Breast epithelium (tissue), 4 donors: ENCODE data around the gene PUSL1. TPM values are rescaled to one million over a fixed set of nuclear protein-coding genes. Genes with fewer than 3 reads are reported as not detected.

Experiments
- DNase-seq, 2 donors: peaks; one replicate each; pipeline ENCODE4 v3.0.0-alpha.2; 2019; ENCODE audit warnings: low spot score in 2 of 2
- H3K27ac ChIP-seq, 2 donors: fragments of 200-600 bp; sonication (generic) in 1 of 2; one replicate each; pipeline ENCODE4 v1.5.1; 2016 to 2019; ENCODE audit warnings: mild to moderate bottlenecking in 1 of 2
- H3K27me3 ChIP-seq, 2 donors: fragments of 200-600 bp; sonication (generic) in 1 of 2; one replicate each; pipeline versions ENCODE4 v1.5.1 to v1.6.0; 2017 to 2019; ENCODE audit warnings: control low read depth in 1 of 2, mild to moderate bottlenecking in 1 of 2
- H3K36me3 ChIP-seq: fragments of 200-600 bp; one replicate; pipeline ENCODE4 v1.5.1; 2019
- H3K4me1 ChIP-seq, 2 donors: fragments of 200-600 bp; sonication (generic); one replicate each; pipeline ENCODE4 v1.5.1; 2016 to 2019; ENCODE audit warnings: control low read depth in 1 of 2
- H3K4me3 ChIP-seq, 3 donors: fragments of 200-600 bp; sonication (generic); 1 replicate in 2 of 3; 2 replicates in 1 of 3; pipeline ENCODE4 v1.5.1; 2016 to 2019; ENCODE audit warnings: mild to moderate bottlenecking in 3 of 3, moderate library complexity in 2 of 3
- H3K9me3 ChIP-seq, 2 donors: fragments of 200-600 bp; sonication (generic) in 1 of 2; one replicate each; pipeline ENCODE4 v1.5.1; 2016 to 2019; ENCODE audit warnings: control low read depth in 1 of 2
- CTCF ChIP-seq, 3 donors: fragments of 450-650 bp; IDR thresholded peaks; one replicate each; pipeline ENCODE4 v1.5.1; 2016 to 2017; ENCODE audit warnings: antibody characterized with exemption in 3 of 3, mild to moderate bottlenecking in 3 of 3, moderate library complexity in 3 of 3
- POLR2A ChIP-seq: fragments of 450-650 bp; IDR thresholded peaks from one replicate; pipeline ENCODE4 v1.6.1; 2016; ENCODE audit warnings: antibody characterized with exemption, mild to moderate bottlenecking, moderate library complexity
- POLR2AphosphoS5 ChIP-seq, 3 donors: sonication (generic); formaldehyde crosslinking; IDR thresholded peaks; one replicate each; pipeline ENCODE4 v1.6.1; 2017; ENCODE audit warnings: antibody characterized with exemption in 3 of 3
- intact Hi-C: fragments of 100-400 bp; cut with DNase I; formaldehyde crosslinking; loops from one replicate; pipeline ENCODE4 v1.15.1; 2023; ENCODE audit warnings: low total_unique reads
- total RNA-seq, 3 donors: library from RNA; depleted of rRNA; stranded (reverse); fragments of >200 nt; gene quantifications; one replicate each; pipeline ENCODE4 v1.1.0, GENCODE V29; 2016

The PUSL1 gene
- total RNA-seq, 3 donors from 2014 or later, result 16.0 to 27.5 (median 22.0) TPM

GRCh38 chr1:1345384-1345783 is 37.0 kb downstream of the PUSL1 start:
- H3K4me3 ChIP-seq, result no peak overlapping the region
- intact Hi-C loops, result no loop called here
- H3K9me3 ChIP-seq, result no peaks in the 10 kb centered on the region
- peaks cover 9 to 26% of the 10 kb centered on the region in 2 donors for H3K4me1 ChIP-seq
- H3K27ac ChIP-seq, result peak overlapping the region in 1 of 2 donors; percentile 33
- H3K36me3 ChIP-seq, result no peaks in the 10 kb centered on the region
- TF ChIP-seq POLR2A (no peak), POLR2AphosphoS5 (IDR thresholded peaks at IDR 0.05) (no peak), CTCF (IDR thresholded peaks at IDR 0.05) (no peak)
- no peaks in the 10 kb centered on the region for H3K27me3 ChIP-seq
- DNase-seq, result no peak

GRCh38 chr1:1345860-1346500 is 37.6 kb downstream of the PUSL1 start:
- intact Hi-C loops, result no loop called here
- H3K4me3 ChIP-seq, result peak overlapping the region in 1 of 3 donors; percentile 99
- no peak for TF ChIP-seq CTCF (IDR thresholded peaks at IDR 0.05)
- no peak for TF ChIP-seq POLR2A
- no peak for TF ChIP-seq POLR2AphosphoS5 (IDR thresholded peaks at IDR 0.05)
- H3K4me1 ChIP-seq, result peaks cover 9 to 26% of the 10 kb centered on the region in 2 donors
- no peak overlapping the region for H3K27ac ChIP-seq
- DNase-seq, result no peak
- H3K27me3 ChIP-seq, result no peaks in the 10 kb centered on the region
- H3K9me3 ChIP-seq, result no peaks in the 10 kb centered on the region
- H3K36me3 ChIP-seq, result no peaks in the 10 kb centered on the region

GRCh38 chr1:1346501-1346890 is 38.1 kb downstream of the PUSL1 start:
- H3K36me3 ChIP-seq, result no peaks in the 10 kb centered on the region
- no peak for TF ChIP-seq CTCF (IDR thresholded peaks at IDR 0.05)
- TF ChIP-seq POLR2AphosphoS5 (IDR thresholded peaks at IDR 0.05), result no peak
- TF ChIP-seq POLR2A, result no peak
- peaks cover 9 to 26% of the 10 kb centered on the region in 2 donors for H3K4me1 ChIP-seq
- intact Hi-C loops, result no loop called here
- no peak overlapping the region for H3K27ac ChIP-seq
- DNase-seq, result no peak
- peak overlapping the region in 1 of 3 donors; percentile 99 for H3K4me3 ChIP-seq
- no peaks in the 10 kb centered on the region for H3K9me3 ChIP-seq
- H3K27me3 ChIP-seq, result no peaks in the 10 kb centered on the region

- Histone ChIP-seq H3K4me3 (peak overlapping the region; percentile 65 to 99 (median 76)), H3K27ac (peak overlapping the region; percentile 65 to 89), H3K4me1 (peaks cover 9 to 31% of the 10 kb centered on the region in 2 donors), H3K9me3 (no peaks in the 10 kb centered on the region), H3K36me3 (no peaks in the 10 kb centered on the region), H3K27me3 (no peaks in the 10 kb centered on the region)
- TF ChIP-seq POLR2A, result no peak
- no peak for TF ChIP-seq CTCF (IDR thresholded peaks at IDR 0.05)
- TF ChIP-seq POLR2AphosphoS5 (IDR thresholded peaks at IDR 0.05), result no peak
- no peak for DNase-seq
- intact Hi-C loops, result no loop called here
Observed at GRCh38 chr1:1347026-1347595, 38.7 kb downstream of the PUSL1 start.

GRCh38 chr1:1347663-1348419 is 39.4 kb downstream of the PUSL1 start:
- H3K27ac ChIP-seq, result peak overlapping the region; percentile 65 to 89
- no peak for TF ChIP-seq POLR2A
- no peak for TF ChIP-seq CTCF (IDR thresholded peaks at IDR 0.05)
- H3K36me3 ChIP-seq, result no peaks in the 10 kb centered on the region
- no peaks in the 10 kb centered on the region for H3K27me3 ChIP-seq
- no peak for DNase-seq
- H3K9me3 ChIP-seq, result no peaks in the 10 kb centered on the region
- H3K4me3 ChIP-seq, result peak overlapping the region; percentile 65 to 99 (median 76)
- peaks cover 14 to 32% of the 10 kb centered on the region in 2 donors for H3K4me1 ChIP-seq
- intact Hi-C loops, result no loop called here
